Measurements from ENCODE around the gene CACNG4. TPM values are rescaled to one million over a fixed set of nuclear protein-coding genes. Genes with fewer than 3 reads are reported as not detected.
A peak's percentile ranks its signal among the peaks of the same experiment; 100 is the strongest.
"Not testable (repeated sequence)": the region's sequence is repeated elsewhere in the genome, so short reads cannot be mapped to it uniquely, and the experiment has no call there.

Gene CACNG4
- total RNA-seq, 1 donor from 2014 or later, result 1.6 TPM

- no peak for DNase-seq
Measured at GRCh38 chr17:67018471-67019434, 54.2 kb downstream of the CACNG4 start.

- no peak for DNase-seq
Measured at GRCh38 chr17:67019809-67020208, 55.3 kb downstream of the CACNG4 start.

GRCh38 chr17:67020293-67020766 lies 55.8 kb downstream of the CACNG4 start:
- peak; percentile 56 for DNase-seq

GRCh38 chr17:67021196-67021595 lies 56.7 kb downstream of the CACNG4 start:
- DNase-seq, result no peak

- no peak for DNase-seq
Measured at GRCh38 chr17:67021743-67022450, 57.4 kb downstream of the CACNG4 start.

GRCh38 chr17:67022451-67022810 lies 57.9 kb downstream of the CACNG4 start:
- no peak for DNase-seq

GRCh38 chr17:67024736-67025135 lies 60.2 kb downstream of the CACNG4 start:
- DNase-seq, result no peak

- no peak for DNase-seq
Measured at GRCh38 chr17:67025216-67025792, 60.8 kb downstream of the CACNG4 start.

- DNase-seq, result no peak
Measured at GRCh38 chr17:67026341-67026740, 61.8 kb downstream of the CACNG4 start.

- no peak for DNase-seq
Measured at GRCh38 chr17:67027031-67027628, 62.6 kb downstream of the CACNG4 start.

GRCh38 chr17:67030641-67031040 lies 66.1 kb downstream of the CACNG4 start:
- no peak for DNase-seq

- no peak for DNase-seq
Measured at GRCh38 chr17:67032382-67032781, 67.9 kb downstream of the CACNG4 start.

GRCh38 chr17:67032985-67033384 lies 68.5 kb downstream of the CACNG4 start:
- no peak for DNase-seq

- no peak for DNase-seq
Measured at GRCh38 chr17:67033613-67034012, 69.1 kb downstream of the CACNG4 start.

GRCh38 chr17:67035131-67036083 lies 70.9 kb downstream of the CACNG4 start:
- no peak for DNase-seq

- DNase-seq, result no peak
Measured at GRCh38 chr17:67038861-67039365, 74.4 kb downstream of the CACNG4 start.

GRCh38 chr17:67040652-67041051 lies 76.1 kb downstream of the CACNG4 start:
- no peak for DNase-seq

GRCh38 chr17:67041119-67041518 lies 76.6 kb downstream of the CACNG4 start:
- not testable (repeated sequence) for DNase-seq

GRCh38 chr17:67041531-67041930 lies 77.0 kb downstream of the CACNG4 start:
- peak; percentile 51 for DNase-seq

GRCh38 chr17:67041941-67042899 lies 77.7 kb downstream of the CACNG4 start:
- peak; percentile 24 for DNase-seq
